OCI-LY7 (cell line): ENCODE measurements around the gene NUB1.

Experiments used
- EZH2phosphoT487 ChIP-seq: fragments of 200-600 bp; sonication (generic); IDR thresholded peaks from 2 replicates; pipeline ENCODE4 v1.6.1; 2018; ENCODE audit warnings: low read depth, borderline replicate concordance, mild to moderate bottlenecking, mixed run types, antibody characterized with exemption, low read length, moderate library complexity, mixed read lengths
- TF ChIP-seq, protein P1 (sequence below): fragments of 200-600 bp; sonication (generic); conservative IDR thresholded peaks from 2 replicates; pipeline ENCODE4 v1.5.1; 2014; ENCODE audit warnings: mild to moderate bottlenecking, antibody characterized with exemption, low read length, moderate library complexity, mixed read lengths

DNA sequence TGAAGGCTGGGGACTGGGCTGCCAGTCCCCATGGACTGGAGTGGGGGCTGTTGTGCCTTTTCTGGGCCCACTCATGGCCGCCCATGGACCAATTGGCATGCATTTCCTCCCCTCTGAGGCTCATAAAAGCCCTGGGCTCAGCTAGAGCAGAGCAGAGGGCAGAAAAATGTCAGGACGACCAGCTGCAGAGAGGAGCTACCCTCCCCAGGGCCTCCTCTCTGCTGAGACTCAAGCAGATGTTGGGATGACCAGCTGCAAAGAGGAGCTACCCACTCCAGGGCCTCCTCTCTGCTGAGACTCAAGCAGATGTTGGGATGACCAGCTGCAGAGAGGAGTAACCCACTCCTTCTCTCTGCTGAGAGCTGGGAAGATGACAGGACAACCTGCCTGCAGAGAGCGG, 20.3 kb upstream of the NUB1 start:
- TF ChIP-seq, protein P1, sequence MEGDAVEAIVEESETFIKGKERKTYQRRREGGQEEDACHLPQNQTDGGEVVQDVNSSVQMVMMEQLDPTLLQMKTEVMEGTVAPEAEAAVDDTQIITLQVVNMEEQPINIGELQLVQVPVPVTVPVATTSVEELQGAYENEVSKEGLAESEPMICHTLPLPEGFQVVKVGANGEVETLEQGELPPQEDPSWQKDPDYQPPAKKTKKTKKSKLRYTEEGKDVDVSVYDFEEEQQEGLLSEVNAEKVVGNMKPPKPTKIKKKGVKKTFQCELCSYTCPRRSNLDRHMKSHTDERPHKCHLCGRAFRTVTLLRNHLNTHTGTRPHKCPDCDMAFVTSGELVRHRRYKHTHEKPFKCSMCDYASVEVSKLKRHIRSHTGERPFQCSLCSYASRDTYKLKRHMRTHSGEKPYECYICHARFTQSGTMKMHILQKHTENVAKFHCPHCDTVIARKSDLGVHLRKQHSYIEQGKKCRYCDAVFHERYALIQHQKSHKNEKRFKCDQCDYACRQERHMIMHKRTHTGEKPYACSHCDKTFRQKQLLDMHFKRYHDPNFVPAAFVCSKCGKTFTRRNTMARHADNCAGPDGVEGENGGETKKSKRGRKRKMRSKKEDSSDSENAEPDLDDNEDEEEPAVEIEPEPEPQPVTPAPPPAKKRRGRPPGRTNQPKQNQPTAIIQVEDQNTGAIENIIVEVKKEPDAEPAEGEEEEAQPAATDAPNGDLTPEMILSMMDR: no peak
- TF ChIP-seq EZH2phosphoT487: no peak
